HCT116 (cell line): Measurements from ENCODE around the gene PRPS1L1. TPM values are rescaled to one million over a fixed set of nuclear protein-coding genes. Genes with fewer than 3 reads are reported as not detected.

Experiments
- ATAC-seq: fragments of 200-7000 bp; cut with Tn5 transposase; 2 replicates; pipeline ENCODE4 v1.9.1; 2020; ENCODE audit warnings: mild to moderate bottlenecking, moderate library complexity
- BruUV-seq: library from RNA; stranded (reverse); fragments of 400-500 nt; replicated peaks from 2 replicates; lab custom pipeline; 2021; lab: Mats Ljungman, UMichigan
- CTCF ChIA-PET: fragments of 300-600 bp; sonication (Branson Sonifier 250); formaldehyde crosslinking; loops from one replicate; lab custom pipeline; 2021; ENCODE audit warnings: antibody characterized with exemption; lab: Charles Lee
- POLR2A ChIA-PET: fragments of 300-600, 350-600 bp; sonication (Branson Sonifier 250); formaldehyde crosslinking; loops from one replicate; lab custom pipeline; 2021; ENCODE audit warnings: antibody characterized with exemption; lab: Charles Lee
- RAD21 ChIA-PET, 2 experiments: fragments of 300-600 bp; sonication (Branson Sonifier 250); formaldehyde crosslinking; loops; one replicate each; lab custom pipeline; 2023; ENCODE audit warnings: low total read pairs in 2 of 2; ENCODE audit not compliant: uncharacterized antibody in 2 of 2, unreplicated experiment in 2 of 2, low non-redundant PET in 1 of 2; lab: Charles Lee
- DNase-seq: peaks from one replicate; pipeline ENCODE4 v3.0.0-alpha.2; 2010; ENCODE audit warnings: low read depth, low spot score
- H2AFZ ChIP-seq: fragments of 200-600 bp; shearing (Covaris generic), sonication (generic); 2 replicates; pipeline ENCODE4 v1.6.1; 2017; ENCODE audit warnings: low read depth, mixed run types, mixed read lengths, antibody characterized with exemption, low read length; ENCODE audit not compliant: poor library complexity, severe bottlenecking
- H3K27ac ChIP-seq: 2 replicates; pipeline ENCODE4 v1.5.1; 2012; ENCODE audit warnings: low read depth, low read length
- H3K27me3 ChIP-seq: fragments of 200-600 bp; sonication (generic); 2 replicates; pipeline ENCODE4 v1.6.1; 2016; ENCODE audit warnings: mixed run types, low read length, mixed read lengths; ENCODE audit not compliant: insufficient read depth
- H3K36me3 ChIP-seq, 2 experiments: fragments of 200-500 bp in 1 of 2; fragments of 200-600 bp in 1 of 2; sonication (Bioruptor generic) in 1 of 2; sonication (generic) in 1 of 2; 2 replicates each; pipeline versions ENCODE4 v1.5.1 to v1.6.1; 2014 to 2016; ENCODE audit warnings: low read length in 2 of 2, inconsistent platforms in 1 of 2, mixed read lengths in 1 of 2, mixed run types in 1 of 2; ENCODE audit not compliant: insufficient read depth in 2 of 2, control insufficient read depth in 1 of 2
- H3K4me1 ChIP-seq, 2 experiments: fragments of 200-600 bp in 1 of 2; sonication (generic) in 1 of 2; 2 replicates each; pipeline versions ENCODE4 v1.5.1 to v1.6.1; 2012 to 2017; ENCODE audit warnings: low read length in 2 of 2, inconsistent platforms in 1 of 2, mild to moderate bottlenecking in 1 of 2, mixed read lengths in 1 of 2, mixed run types in 1 of 2, moderate library complexity in 1 of 2; ENCODE audit not compliant: insufficient read depth in 2 of 2, control insufficient read depth in 1 of 2
- H3K4me2 ChIP-seq: fragments of 200-600 bp; sonication (generic); 2 replicates; pipeline ENCODE4 v1.6.1; 2017; ENCODE audit warnings: mixed run types, low read length, mixed read lengths
- H3K4me3 ChIP-seq, 2 experiments: fragments of 200-600 bp in 1 of 2; sonication (generic) in 1 of 2; replicated peaks in 1 of 2; 2 replicates each; pipeline ENCODE4 v1.5.1; 2011 to 2016; ENCODE audit warnings: low read length in 2 of 2, control low read depth in 1 of 2, low read depth in 1 of 2, mild to moderate bottlenecking in 1 of 2, mixed read lengths in 1 of 2, mixed run types in 1 of 2
- H3K79me2 ChIP-seq: fragments of 200-600 bp; sonication (generic); 2 replicates; pipeline ENCODE4 v1.6.1; 2017; ENCODE audit warnings: mild to moderate bottlenecking, mixed run types, low read length, moderate library complexity, mixed read lengths; ENCODE audit not compliant: insufficient read depth
- H3K9ac ChIP-seq: fragments of 200-600 bp; sonication (generic); 2 replicates; pipeline ENCODE4 v1.6.1; 2016; ENCODE audit warnings: low read length, mixed read lengths
- H3K9me2 ChIP-seq: fragments of 200-600 bp; sonication (generic), shearing (Covaris generic); 2 replicates; pipeline ENCODE4 v1.6.1; 2017; ENCODE audit warnings: mixed run types, mild to moderate bottlenecking, moderate library complexity; ENCODE audit not compliant: insufficient read depth
- H3K9me3 ChIP-seq, 2 experiments: fragments of 200-500 bp in 1 of 2; fragments of 200-600 bp in 1 of 2; sonication (Bioruptor generic) in 1 of 2; sonication (generic) in 1 of 2; 2 replicates each; pipeline ENCODE4 v1.6.1; 2014 to 2017; ENCODE audit warnings: low read length in 2 of 2, mixed read lengths in 2 of 2, inconsistent platforms in 1 of 2, low read depth in 1 of 2, mild to moderate bottlenecking in 1 of 2, mixed run types in 1 of 2, moderate library complexity in 1 of 2; ENCODE audit not compliant: control insufficient read depth in 1 of 2, insufficient read depth in 1 of 2
- H4K20me1 ChIP-seq: fragments of 200-600 bp; sonication (generic), shearing (Covaris generic); 2 replicates; pipeline ENCODE4 v1.6.1; 2017; ENCODE audit warnings: mixed run types, mild to moderate bottlenecking, moderate library complexity; ENCODE audit not compliant: insufficient read depth
- EZH2phosphoT487 ChIP-seq: fragments of 200-600 bp; IDR thresholded peaks from 2 replicates; pipeline ENCODE4 v1.6.1; 2018; ENCODE audit warnings: antibody characterized with exemption, borderline replicate concordance
- POLR2AphosphoS5 ChIP-seq: IDR thresholded peaks from 2 replicates; pipeline ENCODE4 v1.6.1; 2011; ENCODE audit warnings: mild to moderate bottlenecking, low read depth, low read length, moderate library complexity
- RAD21 ChIP-seq: IDR thresholded peaks from 2 replicates; pipeline ENCODE4 v1.6.1; 2012; ENCODE audit warnings: low read depth, mild to moderate bottlenecking
- SRF ChIP-seq: IDR thresholded peaks from 2 replicates; pipeline ENCODE4 v1.6.1; 2012; ENCODE audit warnings: low read depth
- YY1 ChIP-seq: IDR thresholded peaks from 2 replicates; pipeline ENCODE4 v1.6.1; 2011; ENCODE audit warnings: low read length, low read depth, moderate library complexity, mild to moderate bottlenecking; ENCODE audit not compliant: insufficient replicate concordance; ENCODE audit errors: extremely low read depth
- ZNF274 ChIP-seq: fragments of 200-500 bp; sonication (Bioruptor generic); IDR thresholded peaks from 2 replicates; pipeline ENCODE4 v1.6.1; 2014; ENCODE audit warnings: mild to moderate bottlenecking, low read depth, low read length, inconsistent platforms
- intact Hi-C: fragments of 100-400 bp; cut with micrococcal nuclease; formaldehyde crosslinking; loops from 2 replicates; pipeline ENCODE4 v1.10.0; 2022
- total RNA-seq: library from RNA; stranded (reverse); gene quantifications from one replicate; pipeline ENCODE4 v1.2.1, GENCODE V29; 2021; ENCODE audit not compliant: unreplicated experiment
- TF ChIP-seq, protein P1 (sequence below), 3 experiments: fragments of 200-600 bp in 1 of 3; sonication (generic) in 1 of 3; IDR thresholded peaks in 2 of 3; conservative IDR thresholded peaks in 1 of 3; 2 replicates each; pipeline ENCODE4 v1.5.1; 2012 to 2017; ENCODE audit warnings: low read depth in 2 of 3, low read length in 2 of 3, antibody characterized with exemption in 1 of 3, borderline replicate concordance in 1 of 3, control low read depth in 1 of 3, mild to moderate bottlenecking in 1 of 3, mixed read lengths in 1 of 3, mixed run types in 1 of 3, moderate library complexity in 1 of 3; ENCODE audit not compliant: insufficient read depth in 1 of 3

Gene PRPS1L1
- total RNA-seq, 1 experiment from 2014 or later: not detected

DNA sequence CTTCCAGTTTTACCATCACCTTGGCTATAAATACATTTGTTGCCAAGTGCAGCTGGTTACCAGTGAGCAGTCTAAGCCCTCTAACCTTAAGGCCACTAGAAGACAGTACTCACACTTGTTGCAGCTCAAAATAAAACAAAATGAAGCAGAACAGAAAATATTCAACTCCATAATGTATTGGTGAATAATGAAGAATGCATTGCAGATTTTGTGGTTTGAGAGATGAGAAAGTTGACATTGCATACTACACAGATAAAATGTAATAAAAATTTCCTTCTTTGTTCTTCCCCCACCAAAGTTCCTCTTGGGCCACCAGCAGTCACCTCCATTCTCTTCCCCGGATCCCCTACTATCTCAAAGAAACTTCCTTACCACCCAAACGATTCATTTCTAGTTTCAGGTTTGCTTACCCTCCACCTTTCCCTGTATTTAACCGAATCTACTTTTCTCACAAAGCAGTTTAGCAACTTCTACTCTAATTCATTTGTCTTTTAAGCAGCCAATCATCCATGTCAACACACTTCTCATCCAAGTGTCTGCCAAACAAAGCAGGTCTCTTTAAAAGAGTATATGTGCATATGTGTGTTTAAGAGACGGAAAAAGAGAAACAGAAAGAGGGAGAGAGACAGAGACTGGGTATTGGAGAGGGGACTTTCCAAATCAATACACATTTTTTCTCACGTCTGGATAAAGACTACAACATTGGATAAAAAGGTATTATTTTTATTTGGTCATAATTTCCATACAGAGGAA is 35.7 kb upstream of the PRPS1L1 start:
- H3K9me3 ChIP-seq: no peaks in the 10 kb centered on the region
- no peak for DNase-seq
- POLR2A ChIA-PET: interaction anchor here (0.8 kb wide), 1 partner anchor 12 kb away, joined by 3 read pairs; no protein-coding TSS in a partner anchor
- no peak overlapping the region for H3K4me3 ChIP-seq
- no peak overlapping the region for H3K4me2 ChIP-seq
- no peak overlapping the region for H3K27ac ChIP-seq
- H3K9ac ChIP-seq: no peak overlapping the region
- H4K20me1 ChIP-seq: no peaks in the 10 kb centered on the region
- no peak overlapping the region for H2AFZ ChIP-seq
- no peaks in the 10 kb centered on the region for H3K36me3 ChIP-seq
- H3K79me2 ChIP-seq: no peaks in the 10 kb centered on the region
- no peaks in the 10 kb centered on the region for H3K27me3 ChIP-seq
- RAD21 ChIA-PET: no interaction called here
- no peak for ATAC-seq
- CTCF ChIA-PET: interaction anchor here (0.6 to 1.4 kb wide), 11 partner anchors 9 to 357 kb away, joined by 3 to 5 read pairs (median 4); no protein-coding TSS in a partner anchor
- intact Hi-C loops: no loop called here
- H3K9me2 ChIP-seq: no peaks in the 10 kb centered on the region
- no peak for TF ChIP-seq POLR2AphosphoS5
- TF ChIP-seq EZH2phosphoT487: no peak
- TF ChIP-seq SRF: no peak
- TF ChIP-seq, protein P1, sequence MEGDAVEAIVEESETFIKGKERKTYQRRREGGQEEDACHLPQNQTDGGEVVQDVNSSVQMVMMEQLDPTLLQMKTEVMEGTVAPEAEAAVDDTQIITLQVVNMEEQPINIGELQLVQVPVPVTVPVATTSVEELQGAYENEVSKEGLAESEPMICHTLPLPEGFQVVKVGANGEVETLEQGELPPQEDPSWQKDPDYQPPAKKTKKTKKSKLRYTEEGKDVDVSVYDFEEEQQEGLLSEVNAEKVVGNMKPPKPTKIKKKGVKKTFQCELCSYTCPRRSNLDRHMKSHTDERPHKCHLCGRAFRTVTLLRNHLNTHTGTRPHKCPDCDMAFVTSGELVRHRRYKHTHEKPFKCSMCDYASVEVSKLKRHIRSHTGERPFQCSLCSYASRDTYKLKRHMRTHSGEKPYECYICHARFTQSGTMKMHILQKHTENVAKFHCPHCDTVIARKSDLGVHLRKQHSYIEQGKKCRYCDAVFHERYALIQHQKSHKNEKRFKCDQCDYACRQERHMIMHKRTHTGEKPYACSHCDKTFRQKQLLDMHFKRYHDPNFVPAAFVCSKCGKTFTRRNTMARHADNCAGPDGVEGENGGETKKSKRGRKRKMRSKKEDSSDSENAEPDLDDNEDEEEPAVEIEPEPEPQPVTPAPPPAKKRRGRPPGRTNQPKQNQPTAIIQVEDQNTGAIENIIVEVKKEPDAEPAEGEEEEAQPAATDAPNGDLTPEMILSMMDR (IDR thresholded peaks at IDR 0.05 in 2 of 3, conservative IDR thresholded peaks at IDR 0.05 in 1 of 3; ENCODE audit: borderline replicate concordance in 1 of 3, insufficient read depth in 1 of 3, low read depth in 2 of 3, low read length in 2 of 3): no peak
- TF ChIP-seq ZNF274: no peak
- no peak for TF ChIP-seq RAD21
- TF ChIP-seq YY1: no peak
- no peaks in the 10 kb centered on the region for H3K4me1 ChIP-seq
- no TSS peak for BruUV-seq
